ENCODE measurements around the gene FCHSD2.

GRCh38 chr11:72918851-72919250 lies 223.3 kb downstream of the FCHSD2 start:
- no peak for TF ChIP-seq ZNF174 (tag by site-specific recombination; IDR thresholded peaks at IDR 0.05)
- TF ChIP-seq CTCF (tag by site-specific recombination; IDR thresholded peaks at IDR 0.05): no peak
- no peak for TF ChIP-seq YY1 (tag by site-specific recombination; IDR thresholded peaks at IDR 0.05)

Measured in HEK293 (cell line).